PC-9 (cell line): ENCODE data around the gene AFF2.

Source experiments
- EZH2 ChIP-seq: fragments of 200-600 bp; sonication (generic); IDR thresholded peaks from 2 replicates; pipeline ENCODE4 v1.8.0; 2017; ENCODE audit warnings: antibody characterized with exemption, low read depth
- TF ChIP-seq, protein P1 (sequence below): fragments of 200-600 bp; sonication (generic); conservative IDR thresholded peaks from 2 replicates; pipeline ENCODE4 v1.6.1; 2017; ENCODE audit warnings: mixed run types, antibody characterized with exemption, mild to moderate bottlenecking, moderate library complexity

DNA sequence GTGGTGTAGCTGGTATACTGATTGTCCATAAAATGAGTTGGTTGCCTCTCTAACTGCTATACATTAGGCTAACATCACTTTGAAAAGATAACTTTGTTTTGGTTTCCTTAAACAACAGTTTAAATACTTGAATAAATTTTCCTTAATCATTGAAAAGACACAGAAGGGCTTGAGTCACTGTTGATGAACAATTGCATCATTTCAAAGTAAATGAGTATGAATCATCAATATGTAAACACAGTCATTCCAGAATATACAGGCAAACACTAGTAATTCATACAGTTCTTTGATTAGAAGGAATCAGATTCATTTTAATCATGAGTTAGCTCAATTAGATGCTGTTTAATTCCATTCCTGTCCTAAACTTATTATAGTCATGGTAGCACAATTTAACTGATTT is 160.6 kb downstream of the AFF2 start:
- TF ChIP-seq, protein P1, sequence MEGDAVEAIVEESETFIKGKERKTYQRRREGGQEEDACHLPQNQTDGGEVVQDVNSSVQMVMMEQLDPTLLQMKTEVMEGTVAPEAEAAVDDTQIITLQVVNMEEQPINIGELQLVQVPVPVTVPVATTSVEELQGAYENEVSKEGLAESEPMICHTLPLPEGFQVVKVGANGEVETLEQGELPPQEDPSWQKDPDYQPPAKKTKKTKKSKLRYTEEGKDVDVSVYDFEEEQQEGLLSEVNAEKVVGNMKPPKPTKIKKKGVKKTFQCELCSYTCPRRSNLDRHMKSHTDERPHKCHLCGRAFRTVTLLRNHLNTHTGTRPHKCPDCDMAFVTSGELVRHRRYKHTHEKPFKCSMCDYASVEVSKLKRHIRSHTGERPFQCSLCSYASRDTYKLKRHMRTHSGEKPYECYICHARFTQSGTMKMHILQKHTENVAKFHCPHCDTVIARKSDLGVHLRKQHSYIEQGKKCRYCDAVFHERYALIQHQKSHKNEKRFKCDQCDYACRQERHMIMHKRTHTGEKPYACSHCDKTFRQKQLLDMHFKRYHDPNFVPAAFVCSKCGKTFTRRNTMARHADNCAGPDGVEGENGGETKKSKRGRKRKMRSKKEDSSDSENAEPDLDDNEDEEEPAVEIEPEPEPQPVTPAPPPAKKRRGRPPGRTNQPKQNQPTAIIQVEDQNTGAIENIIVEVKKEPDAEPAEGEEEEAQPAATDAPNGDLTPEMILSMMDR: no peak
- TF ChIP-seq EZH2: no peak
